22Rv1 (cell line): ENCODE data around the gene FUT2.

ENCODE experiments used
- CTCF ChIP-seq: fragments of 450-650 bp; IDR thresholded peaks from 2 replicates; pipeline ENCODE4 v1.5.1; 2017; ENCODE audit warnings: mild to moderate bottlenecking
- ZFX ChIP-seq: fragments of 450-650 bp; IDR thresholded peaks from 2 replicates; pipeline ENCODE4 v1.6.1; 2017; ENCODE audit warnings: antibody characterized with exemption, borderline replicate concordance

GRCh38 chr19:48646722-48647216 is 49.0 kb upstream of the FUT2 start:
- TF ChIP-seq CTCF, result no peak; the same call in 1 of the 2 replicates
- no peak for TF ChIP-seq ZFX
